Measurements from ENCODE around the gene RERE.

The RERE gene

DNA sequence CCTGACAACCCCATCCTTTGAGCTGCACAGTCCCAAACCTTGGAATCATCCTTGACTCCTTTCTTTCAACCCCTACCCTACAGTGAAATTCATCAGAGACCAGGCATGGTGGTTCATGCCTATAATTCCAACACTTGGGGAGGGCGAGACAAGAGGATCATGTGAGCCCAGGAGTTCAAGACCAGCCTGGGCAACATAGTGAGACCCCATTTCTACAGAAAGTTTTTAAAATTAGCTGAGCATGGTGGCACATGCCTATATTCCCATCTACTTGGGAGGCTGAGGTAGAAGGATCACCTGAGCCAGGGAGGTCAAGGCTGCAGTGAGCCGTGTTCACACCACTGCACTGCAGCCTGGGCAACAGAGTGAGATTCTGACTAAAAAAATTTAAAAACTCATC is 34.5 kb downstream of the RERE start:
- H3K27ac ChIP-seq, result no peak overlapping the region
- TF ChIP-seq ZFX (IDR thresholded peaks at IDR 0.05), result no peak
- TF ChIP-seq, protein P1, sequence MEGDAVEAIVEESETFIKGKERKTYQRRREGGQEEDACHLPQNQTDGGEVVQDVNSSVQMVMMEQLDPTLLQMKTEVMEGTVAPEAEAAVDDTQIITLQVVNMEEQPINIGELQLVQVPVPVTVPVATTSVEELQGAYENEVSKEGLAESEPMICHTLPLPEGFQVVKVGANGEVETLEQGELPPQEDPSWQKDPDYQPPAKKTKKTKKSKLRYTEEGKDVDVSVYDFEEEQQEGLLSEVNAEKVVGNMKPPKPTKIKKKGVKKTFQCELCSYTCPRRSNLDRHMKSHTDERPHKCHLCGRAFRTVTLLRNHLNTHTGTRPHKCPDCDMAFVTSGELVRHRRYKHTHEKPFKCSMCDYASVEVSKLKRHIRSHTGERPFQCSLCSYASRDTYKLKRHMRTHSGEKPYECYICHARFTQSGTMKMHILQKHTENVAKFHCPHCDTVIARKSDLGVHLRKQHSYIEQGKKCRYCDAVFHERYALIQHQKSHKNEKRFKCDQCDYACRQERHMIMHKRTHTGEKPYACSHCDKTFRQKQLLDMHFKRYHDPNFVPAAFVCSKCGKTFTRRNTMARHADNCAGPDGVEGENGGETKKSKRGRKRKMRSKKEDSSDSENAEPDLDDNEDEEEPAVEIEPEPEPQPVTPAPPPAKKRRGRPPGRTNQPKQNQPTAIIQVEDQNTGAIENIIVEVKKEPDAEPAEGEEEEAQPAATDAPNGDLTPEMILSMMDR (conservative IDR thresholded peaks at IDR 0.05), result no peak

DNA sequence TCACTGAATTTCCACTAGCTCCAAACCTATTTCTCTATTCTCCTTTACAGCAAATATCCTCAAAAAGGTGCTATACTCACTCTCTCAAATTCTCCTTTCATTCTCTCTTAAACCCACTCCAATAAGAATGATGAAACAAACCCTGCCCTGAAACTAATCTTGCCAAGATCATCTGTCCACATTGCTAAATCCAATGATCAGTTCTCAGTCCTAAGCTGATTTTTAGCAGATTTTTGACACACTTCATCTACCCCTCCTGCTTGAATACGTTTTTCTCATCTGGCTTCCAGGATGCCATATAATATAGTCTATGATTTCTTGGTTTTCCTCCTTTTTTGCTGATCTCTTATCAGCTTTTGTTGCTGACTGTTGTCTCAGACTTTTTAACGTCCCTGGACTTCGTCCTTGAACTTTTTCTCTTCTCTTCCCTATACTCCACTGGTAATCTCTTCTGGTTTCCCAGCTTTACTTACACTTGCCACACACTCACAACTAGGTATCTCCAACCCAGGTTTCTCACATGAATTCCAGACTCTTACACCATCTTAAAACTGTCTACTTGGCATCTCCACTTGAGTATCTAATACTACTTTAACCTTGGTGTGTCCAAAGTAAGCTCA is 35.3 kb downstream of the RERE start:
- TF ChIP-seq ZFX (IDR thresholded peaks at IDR 0.05), result no peak
- TF ChIP-seq, protein P1 (conservative IDR thresholded peaks at IDR 0.05), result no peak
- no peak overlapping the region for H3K27ac ChIP-seq

DNA sequence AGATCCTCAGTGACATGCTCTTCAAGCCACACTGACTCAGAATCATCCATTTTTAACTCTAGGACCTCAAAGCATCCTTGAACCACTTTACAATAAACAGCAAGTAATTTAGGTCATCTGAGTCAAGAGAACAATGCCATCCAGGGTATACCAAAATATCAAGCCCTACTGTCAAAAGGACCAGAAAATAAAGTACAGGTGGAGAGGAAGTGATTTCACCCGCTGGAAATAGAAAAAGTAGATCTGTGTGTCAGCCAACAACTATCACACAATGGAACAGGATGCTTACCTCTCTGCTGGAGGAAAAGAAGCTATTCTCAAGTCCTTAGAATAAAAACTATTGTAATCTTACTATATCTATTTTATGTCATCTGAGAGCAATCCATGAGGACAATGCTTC is 37.0 kb downstream of the RERE start:
- no peak overlapping the region for H3K27ac ChIP-seq
- TF ChIP-seq, protein P1 (conservative IDR thresholded peaks at IDR 0.05), result no peak
- TF ChIP-seq ZFX (IDR thresholded peaks at IDR 0.05), result no peak

DNA sequence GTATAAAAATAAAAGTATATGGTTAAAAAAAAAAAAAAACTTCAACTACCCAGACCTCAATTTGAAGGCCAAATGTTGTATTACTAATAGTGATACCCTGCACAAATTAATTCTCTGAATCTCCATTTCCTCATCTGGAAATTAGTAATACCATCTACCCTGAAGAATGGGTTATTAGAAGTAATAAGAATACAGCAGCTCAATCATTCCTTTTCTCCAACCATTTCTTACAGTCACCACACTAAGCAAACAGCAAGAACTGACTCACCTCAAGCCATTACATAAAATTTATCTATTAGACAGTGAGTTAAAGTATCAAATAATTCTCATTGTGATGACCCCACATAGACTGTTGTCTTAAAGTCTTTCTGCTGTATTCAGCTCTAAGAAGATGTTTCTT is 39.6 kb downstream of the RERE start:
- TF ChIP-seq ZFX (IDR thresholded peaks at IDR 0.05), result no peak
- TF ChIP-seq, protein P1 (conservative IDR thresholded peaks at IDR 0.05), result no peak
- no peak overlapping the region for H3K27ac ChIP-seq

DNA sequence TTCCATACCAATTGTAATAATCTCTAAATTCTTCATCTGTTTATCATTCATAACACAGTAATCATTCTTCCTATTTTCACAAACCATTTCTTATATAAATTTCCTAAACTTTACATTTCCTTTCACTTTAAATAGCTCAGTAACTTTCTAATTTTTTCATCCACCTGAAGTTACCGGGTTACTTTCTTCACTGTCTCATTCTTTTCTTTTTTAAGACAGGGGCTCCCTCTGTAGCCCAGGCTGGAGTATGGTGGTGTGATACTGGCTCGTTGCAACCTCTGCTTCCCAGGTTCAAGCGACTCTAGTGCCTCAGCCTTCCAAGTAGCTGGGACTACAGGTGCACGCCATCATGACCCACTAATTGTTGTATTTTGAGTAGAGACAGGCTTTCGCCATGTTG is 41.3 kb downstream of the RERE start:
- no peak overlapping the region for H3K27ac ChIP-seq
- no peak for TF ChIP-seq ZFX (IDR thresholded peaks at IDR 0.05)
- TF ChIP-seq, protein P1 (conservative IDR thresholded peaks at IDR 0.05), result no peak

DNA sequence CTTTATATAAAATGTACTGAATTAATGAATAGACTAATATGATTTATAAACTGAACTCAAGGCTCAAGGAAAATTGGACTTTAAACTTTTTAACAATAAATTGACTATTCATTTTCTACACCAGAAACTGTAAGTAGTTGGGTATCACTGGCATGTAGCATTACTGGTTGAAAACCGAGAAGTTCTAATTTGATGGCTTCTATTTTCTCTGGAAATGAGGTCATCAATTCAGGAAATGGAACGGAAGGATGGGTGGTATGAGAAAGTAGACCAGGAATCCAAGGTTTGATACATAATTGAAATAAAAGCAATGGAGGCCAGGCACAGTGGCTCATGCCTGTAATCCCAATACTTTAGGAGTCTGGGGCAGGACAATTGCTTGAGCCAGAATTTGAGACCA is 50.4 kb downstream of the RERE start:
- TF ChIP-seq, protein P1 (conservative IDR thresholded peaks at IDR 0.05), result no peak
- no peak for TF ChIP-seq ZFX (IDR thresholded peaks at IDR 0.05)

DNA sequence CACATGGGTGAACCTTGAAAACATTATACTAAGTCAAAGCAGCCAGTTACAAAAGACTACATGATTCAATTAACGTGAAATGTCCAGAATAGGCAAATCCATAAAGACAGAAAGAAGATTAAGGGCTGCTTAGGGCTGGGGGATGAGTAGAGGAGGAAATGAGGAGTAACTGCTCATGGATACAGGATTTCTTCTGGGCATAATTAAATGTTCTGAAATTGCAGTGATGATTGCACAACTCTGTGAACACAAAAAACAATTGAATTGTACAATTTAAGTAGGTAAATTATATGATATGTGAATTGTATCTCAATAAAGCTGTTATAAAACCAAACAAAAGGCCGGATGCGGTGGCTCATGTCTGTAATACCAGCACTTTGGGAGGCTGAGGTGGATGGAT is 52.2 kb downstream of the RERE start:
- TF ChIP-seq, protein P1 (conservative IDR thresholded peaks at IDR 0.05), result no peak
- no peak overlapping the region for H3K27ac ChIP-seq

More for the DNA sequence above, 50.4 kb downstream of the RERE start:
- H3K27ac ChIP-seq, result no peak overlapping the region

Measured in C4-2B (cell line).